ENCODE data around the gene NTHL1.

GRCh38 chr16:2086812-2087747 lies 39.4 kb upstream of the NTHL1 start:
- TF ChIP-seq, protein P1, sequence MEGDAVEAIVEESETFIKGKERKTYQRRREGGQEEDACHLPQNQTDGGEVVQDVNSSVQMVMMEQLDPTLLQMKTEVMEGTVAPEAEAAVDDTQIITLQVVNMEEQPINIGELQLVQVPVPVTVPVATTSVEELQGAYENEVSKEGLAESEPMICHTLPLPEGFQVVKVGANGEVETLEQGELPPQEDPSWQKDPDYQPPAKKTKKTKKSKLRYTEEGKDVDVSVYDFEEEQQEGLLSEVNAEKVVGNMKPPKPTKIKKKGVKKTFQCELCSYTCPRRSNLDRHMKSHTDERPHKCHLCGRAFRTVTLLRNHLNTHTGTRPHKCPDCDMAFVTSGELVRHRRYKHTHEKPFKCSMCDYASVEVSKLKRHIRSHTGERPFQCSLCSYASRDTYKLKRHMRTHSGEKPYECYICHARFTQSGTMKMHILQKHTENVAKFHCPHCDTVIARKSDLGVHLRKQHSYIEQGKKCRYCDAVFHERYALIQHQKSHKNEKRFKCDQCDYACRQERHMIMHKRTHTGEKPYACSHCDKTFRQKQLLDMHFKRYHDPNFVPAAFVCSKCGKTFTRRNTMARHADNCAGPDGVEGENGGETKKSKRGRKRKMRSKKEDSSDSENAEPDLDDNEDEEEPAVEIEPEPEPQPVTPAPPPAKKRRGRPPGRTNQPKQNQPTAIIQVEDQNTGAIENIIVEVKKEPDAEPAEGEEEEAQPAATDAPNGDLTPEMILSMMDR (conservative IDR thresholded peaks at IDR 0.05): no peak
- TF ChIP-seq EZH2 (IDR thresholded peaks at IDR 0.05; ENCODE audit: low read depth): no peak

Data from PC-9 (cell line).